Measurements from ENCODE around the gene AQP11.
"Not testable (repeated sequence)": the region's sequence is repeated elsewhere in the genome, so short reads cannot be mapped to it uniquely, and the experiment has no call there.

Gene AQP11

GRCh38 chr11:77609234-77609633, 19.5 kb downstream of the AQP11 start:
- Histone ChIP-seq H3K4me1 (0 out of 2 replicates have a peak, but pooled peaks cover 4% of the 10 kb centered on the region), H3K4me3 (ENCODE audit: low read depth, low read length) (no peak overlapping the region), H3K9me3 (no peaks in the 10 kb centered on the region), H3K36me3 (peaks cover 27% of the 10 kb centered on the region), H3K27me3 (no peaks in the 10 kb centered on the region)
- no peak for DNase-seq
- TF ChIP-seq CTCF (IDR thresholded peaks at IDR 0.05; ENCODE audit: low read depth, low read length), result no peak

GRCh38 chr11:77611921-77612320, 22.2 kb downstream of the AQP11 start:
- H3K4me1 ChIP-seq, result 0 out of 2 replicates have a peak, but pooled peaks cover 4% of the 10 kb centered on the region
- no peaks in the 10 kb centered on the region for H3K9me3 ChIP-seq
- H3K36me3 ChIP-seq, result peaks cover 39% of the 10 kb centered on the region
- no peaks in the 10 kb centered on the region for H3K27me3 ChIP-seq
- no peak for DNase-seq
- TF ChIP-seq CTCF (IDR thresholded peaks at IDR 0.05; ENCODE audit: low read depth, low read length), result no peak
- H3K4me3 ChIP-seq (ENCODE audit: low read depth, low read length), result no peak overlapping the region

- H3K9me3 ChIP-seq, result no peaks in the 10 kb centered on the region
- H3K36me3 ChIP-seq, result peaks cover 73% of the 10 kb centered on the region
- H3K4me3 ChIP-seq (ENCODE audit: low read depth, low read length), result no peak overlapping the region
- TF ChIP-seq CTCF (IDR thresholded peaks at IDR 0.05; ENCODE audit: low read depth, low read length), result no peak
- no peak for DNase-seq
- no peaks in the 10 kb centered on the region for H3K27me3 ChIP-seq
- H3K4me1 ChIP-seq, result no peaks in the 10 kb centered on the region; the same call in 1 of the 2 replicates
These were observed 28.1 kb downstream of the AQP11 start for GRCh38 chr11:77617892-77618291.

- Histone ChIP-seq H3K36me3 (peaks cover 85% of the 10 kb centered on the region), H3K9me3 (no peaks in the 10 kb centered on the region), H3K27me3 (no peaks in the 10 kb centered on the region), H3K4me3 (ENCODE audit: low read depth, low read length) (no peak overlapping the region), H3K4me1 (no peaks in the 10 kb centered on the region; the same call in 1 of the 2 replicates)
- TF ChIP-seq CTCF (IDR thresholded peaks at IDR 0.05; ENCODE audit: low read depth, low read length), result peak; percentile 83
- DNase-seq, result peak; percentile 37
These were observed 29.9 kb downstream of the AQP11 start for GRCh38 chr11:77619576-77620198.

- no peak for TF ChIP-seq CTCF (IDR thresholded peaks at IDR 0.05; ENCODE audit: low read depth, low read length)
- Histone ChIP-seq H3K9me3 (no peaks in the 10 kb centered on the region), H3K27me3 (no peaks in the 10 kb centered on the region), H3K4me3 (ENCODE audit: low read depth, low read length) (no peak overlapping the region), H3K36me3 (peaks cover 74% of the 10 kb centered on the region), H3K4me1 (no peaks in the 10 kb centered on the region)
- no peak for DNase-seq
These were observed 40.5 kb downstream of the AQP11 start for GRCh38 chr11:77630157-77630710.

GRCh38 chr11:77633926-77634325, 44.2 kb downstream of the AQP11 start:
- H3K27me3 ChIP-seq; H3K4me3 ChIP-seq (ENCODE audit: low read depth, low read length); H3K9me3 ChIP-seq; DNase-seq; H3K4me1 ChIP-seq: not testable (repeated sequence)
- H3K36me3 ChIP-seq, result peaks cover 46% of the 10 kb centered on the region

All from BE2C (cell line).